Stimulated activated CD4-positive, alpha-beta T cell treated with anti-CD3 and anti-CD28 coated beads, Interleukin-15, amount 100 ng/mL, for 24 hours (primary cell): ENCODE data around the gene INPP4A.
"Not testable (repeated sequence)": the region's sequence is repeated elsewhere in the genome, so short reads cannot be mapped to it uniquely, and the experiment has no call there.

Experiments
- DNase-seq: peaks from one replicate; pipeline ENCODE4 v3.0.0-alpha.2; 2020

INPP4A gene

GRCh38 chr2:98444436-98445176 lies at the start of gene INPP4A:
TSS of gene INPP4A (plus strand) at chr2:98444858. CDS start at chr2:98520049, 75,191 bp downstream.
- peak; percentile 82 for DNase-seq

- DNase-seq = no peak
These were observed 48.7 kb upstream of the INPP4A start for GRCh38 chr2:98395977-98396376.

- DNase-seq = no peak
These were observed 47.8 kb upstream of the INPP4A start for GRCh38 chr2:98396745-98397355.

- DNase-seq = no peak
These were observed 45.5 kb upstream of the INPP4A start for GRCh38 chr2:98399140-98399539.

GRCh38 chr2:98403878-98404277 lies 40.8 kb upstream of the INPP4A start:
- no peak for DNase-seq

- DNase-seq = no peak
These were observed 40.0 kb upstream of the INPP4A start for GRCh38 chr2:98404556-98405250.

- no peak for DNase-seq
These were observed 39.4 kb upstream of the INPP4A start for GRCh38 chr2:98405301-98405700.

GRCh38 chr2:98408155-98408554 lies 36.5 kb upstream of the INPP4A start:
- no peak for DNase-seq

GRCh38 chr2:98412751-98413458 lies 31.8 kb upstream of the INPP4A start:
- peak; percentile 53 for DNase-seq

- DNase-seq = not testable (repeated sequence)
These were observed 30.4 kb upstream of the INPP4A start for GRCh38 chr2:98414246-98414645.

- DNase-seq = not testable (repeated sequence)
These were observed 28.9 kb upstream of the INPP4A start for GRCh38 chr2:98415719-98416248.

- no peak for DNase-seq
These were observed 28.1 kb upstream of the INPP4A start for GRCh38 chr2:98416383-98417159.

- no peak for DNase-seq
These were observed 25.1 kb upstream of the INPP4A start for GRCh38 chr2:98419544-98419943.

GRCh38 chr2:98419977-98420725 lies 24.5 kb upstream of the INPP4A start:
- DNase-seq = no peak

GRCh38 chr2:98422449-98422848 lies 22.2 kb upstream of the INPP4A start:
- DNase-seq = no peak

GRCh38 chr2:98426771-98427170 lies 17.9 kb upstream of the INPP4A start:
- no peak for DNase-seq

GRCh38 chr2:98432145-98432544 lies 12.5 kb upstream of the INPP4A start:
- DNase-seq = no peak

- no peak for DNase-seq
These were observed 11.2 kb upstream of the INPP4A start for GRCh38 chr2:98433363-98433964.

GRCh38 chr2:98434492-98434891 lies 10.2 kb upstream of the INPP4A start:
- DNase-seq = no peak

GRCh38 chr2:98435670-98436069 lies 9.0 kb upstream of the INPP4A start:
- DNase-seq = not testable (repeated sequence)

GRCh38 chr2:98436734-98437133 lies 7.9 kb upstream of the INPP4A start:
- DNase-seq = no peak
